Inflammatory macrophage (primary cell): Measurements from ENCODE around the gene PKD2L2.
"Not testable (repeated sequence)": the region's sequence is repeated elsewhere in the genome, so short reads cannot be mapped to it uniquely, and the experiment has no call there.

Experiments
- DNase-seq, 2 donors: peaks; one replicate each; pipeline ENCODE4 v3.0.0-alpha.2; 2020 to 2022
- total RNA-seq, 18 experiments: gene quantifications; one replicate each; lab custom pipeline; 2026; ENCODE audit warnings: mixed read lengths in 6 of 18, inconsistent platforms in 2 of 18; lab: John Stamatoyannopoulos, UW

PKD2L2 gene
- 0 to 0.43 (median 0.07) reads per million in 18 experiments for total RNA-seq

GRCh38 chr5:137888863-137889759 lies at the start of gene PKD2L2:
Gene PKD2L2 (plus strand): TSS chr5:137889457. CDS start chr5:137889492, 35 bp downstream.
- DNase-seq, result peak; percentile 82 to 90

GRCh38 chr5:137842296-137842695 lies 47.0 kb upstream of the PKD2L2 start:
- no peak for DNase-seq

DNA sequence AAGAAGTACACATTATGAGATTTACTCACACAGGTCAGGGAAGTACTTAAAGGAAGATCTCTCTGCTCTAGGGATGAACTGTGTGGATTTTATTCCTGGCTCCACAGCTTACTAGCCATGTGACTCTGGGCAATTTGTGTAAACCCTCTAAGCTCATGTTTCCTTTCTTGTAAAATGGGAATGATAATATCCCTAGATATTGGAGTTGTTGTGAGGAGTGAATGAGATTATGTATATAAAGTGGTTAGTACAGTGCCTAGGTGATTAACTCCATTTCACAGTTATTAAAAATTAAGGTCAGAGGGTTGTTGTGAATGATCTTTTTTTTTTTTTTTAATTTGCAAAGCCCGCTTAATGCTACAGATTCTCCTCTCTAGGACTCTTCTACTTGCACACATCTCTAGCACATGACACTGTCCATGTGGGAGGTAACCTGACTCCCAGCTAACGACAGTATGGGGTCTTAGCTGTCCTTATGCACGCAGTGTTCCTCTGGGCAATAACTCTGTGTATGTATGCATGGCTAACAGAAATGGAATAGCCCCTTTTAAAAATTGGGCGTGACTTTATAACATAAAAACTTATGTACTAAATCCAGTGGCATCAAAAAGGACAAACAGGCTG lies 45.5 kb upstream of the PKD2L2 start:
- no peak for DNase-seq

- no peak for DNase-seq
Observed at GRCh38 chr5:137845472-137845871, 43.8 kb upstream of the PKD2L2 start.

DNA sequence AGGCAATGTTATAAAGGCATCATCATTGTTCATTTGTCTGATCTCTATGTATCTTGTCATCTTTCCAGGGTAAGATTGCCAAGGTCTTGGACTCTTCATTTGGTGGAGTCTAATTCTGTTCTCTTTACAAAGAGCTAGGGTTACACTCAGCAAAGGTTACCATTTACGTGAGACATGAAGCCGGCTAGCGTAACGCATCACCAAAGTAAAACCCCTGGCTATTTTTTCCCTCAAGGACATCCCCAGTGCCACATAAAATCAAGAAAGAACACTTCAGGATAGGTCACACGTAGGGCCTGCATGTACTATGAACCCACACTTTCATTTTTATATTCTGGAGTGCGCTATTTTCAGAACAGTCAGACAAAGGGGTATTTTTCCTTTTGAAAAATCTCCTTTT lies 41.6 kb upstream of the PKD2L2 start:
- no peak for DNase-seq

- not testable (repeated sequence) for DNase-seq
Observed at GRCh38 chr5:137853165-137853564, 36.1 kb upstream of the PKD2L2 start.

GRCh38 chr5:137856201-137856600 lies 33.1 kb upstream of the PKD2L2 start:
- no peak for DNase-seq

GRCh38 chr5:137856916-137857862 lies 32.1 kb upstream of the PKD2L2 start:
- no peak for DNase-seq

DNA sequence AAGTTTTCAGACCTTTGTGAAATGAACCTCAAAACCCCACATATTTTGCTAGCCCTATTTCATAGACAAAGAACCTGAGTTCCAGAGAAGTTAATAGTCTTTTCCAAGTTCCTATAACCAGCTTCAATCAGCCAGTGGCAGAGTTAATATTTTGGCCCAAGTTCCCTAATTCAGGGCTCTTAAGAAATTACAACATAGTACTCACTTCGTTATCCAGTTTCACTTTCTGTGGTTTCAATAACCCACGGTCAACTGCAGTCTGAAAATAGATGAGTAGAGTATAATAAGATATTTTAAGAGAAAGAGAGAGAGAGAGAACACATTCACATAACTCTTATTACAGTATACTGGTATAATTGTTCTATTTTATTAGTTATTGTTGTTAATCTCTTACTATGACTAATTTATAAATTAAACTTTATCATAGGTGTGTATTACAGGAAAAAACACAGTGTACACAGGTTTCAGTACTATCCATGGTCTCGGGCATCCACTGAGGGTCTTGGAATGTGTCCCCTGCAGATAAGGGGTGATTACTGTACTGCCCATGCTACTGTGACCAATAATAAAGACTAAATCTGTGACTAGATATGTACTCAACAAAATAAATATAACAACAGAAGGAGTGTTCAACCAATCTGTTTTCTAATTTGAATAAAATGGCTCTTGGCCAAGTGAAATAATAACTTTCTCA lies 30.9 kb upstream of the PKD2L2 start:
- DNase-seq, result peak; percentile 75 to 84

DNA sequence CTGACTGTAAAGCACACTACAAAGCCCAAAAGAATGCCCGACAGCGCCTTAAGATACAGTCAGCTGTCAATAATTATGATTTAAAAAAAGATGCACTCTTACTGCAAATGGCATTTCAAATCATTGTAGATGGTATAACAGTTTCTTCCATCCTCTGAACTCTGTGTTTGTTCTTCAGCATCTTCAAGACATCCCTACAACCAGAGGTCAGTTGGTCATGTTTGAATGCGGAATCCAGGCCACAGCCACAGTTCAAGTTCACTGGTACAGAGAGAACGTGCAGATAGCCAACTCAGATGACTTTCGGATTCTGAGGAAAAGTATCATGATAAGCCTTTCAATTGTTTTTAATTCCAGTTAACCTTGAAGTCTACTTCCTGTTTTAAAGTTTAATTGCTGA lies 30.3 kb upstream of the PKD2L2 start:
- no peak for DNase-seq

DNA sequence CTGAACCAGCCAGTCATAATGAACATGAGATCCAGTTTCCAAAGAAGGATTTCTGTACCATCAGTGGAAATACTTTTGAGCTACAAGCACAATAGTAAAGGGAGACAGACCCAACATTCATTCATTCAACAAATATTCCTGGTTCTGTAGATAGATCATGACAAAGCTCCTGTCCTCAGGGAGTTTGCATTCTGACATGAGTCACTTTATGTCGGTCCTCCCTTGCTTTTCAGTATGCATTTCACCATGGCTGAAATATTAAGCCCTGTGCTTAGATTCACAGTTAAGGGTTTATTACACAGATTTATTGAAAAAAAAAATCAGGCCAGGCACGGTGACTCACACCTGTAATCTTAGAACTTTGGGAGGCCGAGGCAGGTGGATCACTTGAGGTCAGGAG lies 27.0 kb upstream of the PKD2L2 start:
- DNase-seq, result no peak

- DNase-seq, result not testable (repeated sequence)
Observed at GRCh38 chr5:137863653-137864052, 25.6 kb upstream of the PKD2L2 start.

- DNase-seq, result no peak
Observed at GRCh38 chr5:137866541-137867388, 22.5 kb upstream of the PKD2L2 start.

- DNase-seq, result no peak
Observed at GRCh38 chr5:137867664-137868063, 21.6 kb upstream of the PKD2L2 start, which contains the start of gene MYOT. Gene MYOT (plus strand): TSS chr5:137867860. CDS start chr5:137870652, 2,792 bp downstream.

DNA sequence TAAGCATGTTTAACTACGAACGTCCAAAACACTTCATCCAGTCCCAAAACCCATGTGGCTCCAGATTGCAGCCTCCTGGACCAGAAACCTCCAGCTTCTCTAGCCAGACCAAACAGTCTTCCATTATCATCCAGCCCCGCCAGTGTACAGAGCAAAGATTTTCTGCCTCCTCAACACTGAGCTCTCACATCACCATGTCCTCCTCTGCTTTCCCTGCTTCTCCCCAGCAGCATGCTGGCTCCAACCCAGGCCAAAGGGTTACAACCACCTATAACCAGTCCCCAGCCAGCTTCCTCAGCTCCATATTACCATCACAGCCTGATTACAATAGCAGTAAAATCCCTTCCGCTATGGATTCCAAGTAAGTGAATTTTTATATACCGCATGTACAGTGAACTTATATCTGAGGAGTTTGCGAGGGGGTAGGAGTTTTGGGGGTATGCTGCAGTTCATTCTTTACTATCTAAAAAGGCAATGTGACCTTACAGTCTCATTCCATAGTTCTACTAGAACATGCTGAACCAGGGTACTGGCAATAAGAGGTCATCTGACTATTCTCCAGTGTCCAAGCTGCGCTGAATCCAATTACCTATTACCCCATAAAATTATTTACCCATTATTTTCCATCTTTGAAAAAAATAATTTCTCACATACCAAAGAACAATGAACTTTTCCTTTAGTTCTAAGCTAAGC lies 18.5 kb upstream of the PKD2L2 start:
- no peak for DNase-seq

- no peak for DNase-seq
Observed at GRCh38 chr5:137871571-137871970, 17.7 kb upstream of the PKD2L2 start.

GRCh38 chr5:137872466-137872865 lies 16.8 kb upstream of the PKD2L2 start:
- no peak for DNase-seq

- no peak for DNase-seq
Observed at GRCh38 chr5:137876101-137876500, 13.2 kb upstream of the PKD2L2 start.

- DNase-seq, result no peak
Observed at GRCh38 chr5:137880313-137880712, 8.9 kb upstream of the PKD2L2 start.

DNA sequence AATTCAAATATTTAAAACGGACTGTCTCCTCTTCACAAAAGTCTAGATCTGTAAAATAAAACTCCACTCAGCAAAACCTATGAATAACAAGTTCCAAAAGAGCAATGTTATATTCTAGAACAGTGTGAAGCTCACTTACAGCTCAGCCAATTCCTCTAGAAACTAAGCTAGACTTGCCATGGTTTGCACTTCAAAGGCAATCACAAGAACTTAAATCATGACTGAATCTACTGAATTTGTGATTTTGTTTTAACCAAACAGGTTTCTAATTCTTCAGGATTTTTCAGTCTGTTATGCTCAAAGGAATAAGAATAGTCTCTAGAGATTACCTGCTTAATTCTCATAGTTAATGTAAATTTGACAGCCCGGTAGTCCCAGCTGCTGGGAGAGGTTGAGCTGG lies 1.4 kb upstream of the PKD2L2 start:
- DNase-seq, result no peak
